GM19193 (cell line): ENCODE measurements around the gene FAM193B.

ENCODE experiments used
- POLR2A ChIP-seq: IDR thresholded peaks from 4 replicates; pipeline ENCODE4 v1.6.1; 2011; ENCODE audit not compliant: insufficient read depth, insufficient read length; ENCODE audit errors: extremely low read depth

FAM193B gene

DNA sequence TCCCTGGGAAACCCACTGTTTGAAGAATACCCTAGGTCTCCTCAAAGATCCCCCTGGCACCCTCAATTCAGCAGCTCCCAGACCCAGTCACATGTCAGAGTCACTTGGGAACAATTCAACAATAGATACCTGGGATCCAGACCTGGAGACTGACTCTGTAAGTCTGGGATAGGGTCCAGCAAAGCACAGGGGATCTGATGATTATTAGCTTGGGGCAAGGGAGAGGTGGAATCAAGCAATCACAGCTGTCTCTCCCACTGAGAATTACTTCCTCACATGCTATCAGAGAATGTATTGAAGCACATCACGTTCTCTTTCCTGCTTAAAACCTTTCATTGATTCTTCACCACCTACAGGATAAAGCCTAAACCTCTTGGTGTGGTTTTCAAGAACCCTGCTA is 5.9 kb downstream of the FAM193B start:
- TF ChIP-seq POLR2A: no peak

DNA sequence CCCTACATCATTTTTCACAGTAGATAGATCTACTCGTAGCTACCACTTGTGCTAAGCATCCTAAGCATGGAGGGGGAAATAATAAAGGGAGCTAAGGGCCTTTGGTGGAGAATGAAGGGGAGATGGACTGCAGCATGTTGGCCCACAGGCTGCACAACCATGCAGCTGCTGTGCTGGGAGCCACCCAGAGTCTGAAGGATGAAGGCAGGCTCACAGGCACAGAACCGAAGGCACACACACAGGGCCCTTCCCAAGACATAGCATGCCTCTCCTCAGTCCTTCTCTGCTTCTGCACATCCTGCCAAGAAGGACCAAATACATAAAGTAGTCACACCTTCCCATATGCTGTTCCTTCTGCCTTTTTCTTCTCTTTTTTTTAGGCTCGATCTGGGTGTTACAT is 6.6 kb downstream of the FAM193B start:
- no peak for TF ChIP-seq POLR2A

DNA sequence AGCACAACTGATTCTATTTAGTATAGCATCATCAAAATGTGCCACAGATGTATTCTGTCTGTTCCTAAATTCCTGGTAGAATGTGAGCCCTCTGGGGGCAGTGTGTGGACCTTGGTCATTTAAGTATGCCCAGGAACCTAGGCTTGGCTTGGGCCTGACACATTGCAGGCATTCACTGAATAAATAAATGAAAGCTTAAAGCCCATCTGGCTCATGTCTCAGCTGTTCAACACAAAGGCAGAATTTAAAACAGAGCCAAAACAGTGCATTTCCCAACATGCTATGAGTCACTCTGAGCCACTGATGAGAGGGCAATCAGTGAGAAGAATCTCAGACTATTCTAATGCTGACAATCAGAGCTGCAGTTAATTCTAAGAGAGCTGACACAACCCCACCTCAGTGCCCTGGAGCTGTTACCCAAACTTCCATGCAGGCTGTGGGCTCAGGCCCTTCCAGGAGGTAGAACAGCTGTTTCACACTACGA is 8.1 kb downstream of the FAM193B start:
- TF ChIP-seq POLR2A: no peak

DNA sequence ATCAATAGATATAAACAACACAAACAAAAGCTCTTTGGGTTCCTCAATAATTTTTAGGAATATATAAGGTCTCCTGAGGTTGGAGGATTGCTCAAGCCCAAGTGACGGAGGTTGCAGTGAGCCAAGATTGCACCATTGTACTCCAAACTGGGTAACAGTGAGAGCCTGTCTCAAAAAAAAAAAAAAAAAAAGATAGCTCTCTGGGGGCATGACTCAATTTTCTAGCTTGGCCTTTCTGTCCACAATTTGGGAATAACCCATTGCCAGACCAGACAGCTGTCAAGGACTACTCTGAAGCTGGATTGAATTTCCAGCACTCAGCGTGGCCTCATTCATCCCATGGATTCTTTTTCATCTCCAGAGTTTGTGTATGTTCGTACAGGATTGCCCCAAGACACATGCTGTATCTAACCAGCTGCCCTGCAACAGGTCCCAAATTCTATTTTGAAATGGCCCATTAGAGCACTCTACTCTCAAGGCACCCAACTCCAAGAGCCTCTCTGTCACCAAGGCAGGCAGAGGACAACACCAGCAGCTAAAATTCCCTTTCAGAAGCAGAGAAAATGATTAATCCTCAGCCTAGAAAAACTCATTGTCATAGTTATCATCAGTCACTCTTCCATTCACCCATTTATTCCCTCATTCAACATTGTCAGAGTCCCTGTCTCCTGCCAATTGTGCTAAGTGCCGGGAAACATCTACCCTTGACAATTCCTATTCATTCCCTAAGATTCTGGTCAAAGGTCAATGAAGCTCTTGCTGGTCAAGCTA is 8.7 kb downstream of the FAM193B start:
- no peak for TF ChIP-seq POLR2A

DNA sequence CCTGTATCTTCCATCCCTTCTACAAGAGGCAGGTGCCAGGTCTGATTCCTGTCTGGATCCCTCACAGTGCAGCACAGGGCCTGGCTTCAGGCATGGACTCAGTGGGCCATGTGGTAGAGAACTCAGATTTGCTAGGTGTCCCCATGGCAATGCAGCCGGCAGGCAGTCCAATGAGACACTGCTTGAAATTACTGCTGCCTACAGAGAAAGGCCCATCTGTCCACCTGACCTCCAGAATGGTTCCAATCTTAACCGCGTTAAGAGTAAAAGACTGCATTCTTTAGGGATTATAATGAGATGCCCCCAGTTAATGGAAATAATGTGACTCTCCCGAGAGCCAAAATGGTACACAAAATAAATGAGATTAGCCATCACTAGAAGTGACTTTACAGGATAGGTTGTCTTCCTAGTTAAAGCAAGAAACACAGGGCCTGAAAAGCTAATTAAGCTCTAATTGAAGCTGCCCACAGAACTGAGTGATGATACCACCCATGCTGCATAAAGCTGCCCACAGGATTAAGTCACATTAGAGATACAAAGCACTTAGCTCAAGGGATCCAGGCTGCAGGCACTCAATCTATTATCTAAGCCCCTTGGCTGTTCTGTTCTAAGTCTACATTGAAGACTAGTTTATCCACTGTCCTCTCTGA is 11.4 kb downstream of the FAM193B start:
- TF ChIP-seq POLR2A: no peak

DNA sequence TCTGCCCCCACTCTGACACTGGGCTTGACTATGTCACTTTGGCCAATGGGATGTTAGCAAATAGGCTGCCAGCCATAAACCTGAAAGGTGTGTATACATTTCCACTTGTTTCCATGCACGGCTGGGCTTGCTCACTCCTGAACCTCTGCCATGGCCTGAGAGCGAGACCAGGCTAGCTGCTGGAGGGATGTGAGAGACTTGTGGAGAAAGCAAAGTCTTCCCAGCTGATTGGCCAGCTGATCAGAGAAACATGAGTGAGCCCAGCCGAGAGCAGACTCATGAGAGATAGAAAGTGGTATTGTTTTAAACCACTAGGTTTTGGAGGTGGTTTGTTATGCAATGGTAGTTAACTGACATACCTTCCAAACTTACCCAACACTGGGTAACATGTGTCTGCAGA is 13.9 kb downstream of the FAM193B start:
- TF ChIP-seq POLR2A: no peak

DNA sequence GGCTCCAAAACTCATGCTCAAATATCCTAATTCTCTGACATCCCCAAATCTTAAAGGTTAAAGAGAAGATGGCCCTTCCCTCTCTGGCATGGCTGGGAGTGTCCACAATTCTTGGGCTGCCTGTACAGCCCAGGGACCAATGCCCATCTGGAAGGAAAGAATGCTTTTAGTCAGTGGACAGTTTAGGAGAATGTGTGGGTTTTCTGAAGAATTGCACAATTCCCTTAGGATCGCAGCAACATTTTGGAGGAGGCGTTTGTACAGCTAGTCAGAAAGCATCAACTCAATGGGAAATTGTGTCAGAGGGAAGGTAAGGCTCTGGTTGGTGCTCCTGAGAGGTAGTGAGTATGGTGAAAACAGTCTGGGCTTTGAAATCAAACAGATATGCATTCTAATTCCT is 15.0 kb downstream of the FAM193B start:
- TF ChIP-seq POLR2A: no peak

DNA sequence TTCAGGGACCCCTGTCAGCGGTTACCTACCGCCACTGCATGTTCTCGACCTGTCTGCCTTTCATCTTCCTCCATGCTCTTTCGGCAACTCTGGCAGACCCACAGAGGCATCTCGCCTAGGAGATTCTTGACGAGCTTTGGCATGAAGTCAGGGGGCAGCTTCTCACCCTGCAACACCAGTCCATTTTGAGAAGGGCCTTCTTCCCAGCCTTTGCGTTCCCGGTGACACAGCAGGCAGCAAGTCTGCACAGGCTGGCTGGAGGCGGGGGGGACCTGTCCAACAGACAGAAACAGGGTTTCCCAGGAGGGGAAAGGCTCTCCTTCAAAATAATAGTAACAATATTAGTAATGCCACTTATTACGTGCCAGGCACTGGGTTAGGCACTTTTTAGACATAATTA is 15.5 kb downstream of the FAM193B start:
- no peak for TF ChIP-seq POLR2A

DNA sequence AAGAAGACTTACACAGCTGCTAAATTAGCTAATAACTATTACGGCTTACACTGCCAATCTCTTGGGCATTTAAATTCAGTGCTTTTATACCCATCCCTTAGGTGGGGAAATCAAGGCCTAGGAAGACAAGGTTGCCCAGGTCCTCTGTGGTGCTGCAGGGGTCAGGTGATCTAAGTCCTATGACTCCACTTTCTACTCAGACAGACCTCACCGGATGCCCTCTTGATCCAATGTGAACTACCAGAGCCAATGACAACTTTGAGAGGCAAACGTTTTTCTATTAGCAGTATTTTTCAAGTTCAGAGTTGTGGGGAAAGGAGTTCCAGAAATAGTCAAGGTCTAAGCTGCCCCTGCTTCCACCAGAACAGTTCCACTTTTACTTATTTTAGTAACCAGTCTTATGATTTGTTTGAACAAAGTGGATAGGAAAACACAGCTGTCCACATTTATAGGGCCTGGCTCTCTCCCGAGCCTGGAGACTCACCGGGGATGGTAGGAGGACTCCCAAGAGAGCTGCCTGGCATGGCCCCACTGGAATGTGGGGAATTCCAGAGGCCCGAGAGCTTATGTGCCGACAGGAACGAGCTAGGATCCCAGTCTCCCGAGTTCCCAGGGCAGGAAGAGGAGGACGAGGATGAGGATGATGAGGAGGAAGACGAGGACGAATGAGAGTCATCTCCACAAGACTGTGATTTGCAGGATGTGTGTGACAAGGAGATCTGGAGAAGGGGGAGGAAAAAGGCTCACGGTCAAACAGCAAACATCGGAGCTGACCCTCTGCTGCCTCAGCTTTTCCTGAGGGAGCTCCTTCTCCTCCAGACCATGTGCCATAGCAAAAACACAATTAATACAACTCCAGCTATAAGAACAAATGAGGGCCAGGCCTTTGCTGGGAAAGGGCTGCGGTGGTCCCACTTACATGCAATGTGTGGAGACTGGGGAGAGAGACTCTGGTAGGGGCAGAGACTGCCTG is 16.7 kb downstream of the FAM193B start:
- TF ChIP-seq POLR2A: no peak

DNA sequence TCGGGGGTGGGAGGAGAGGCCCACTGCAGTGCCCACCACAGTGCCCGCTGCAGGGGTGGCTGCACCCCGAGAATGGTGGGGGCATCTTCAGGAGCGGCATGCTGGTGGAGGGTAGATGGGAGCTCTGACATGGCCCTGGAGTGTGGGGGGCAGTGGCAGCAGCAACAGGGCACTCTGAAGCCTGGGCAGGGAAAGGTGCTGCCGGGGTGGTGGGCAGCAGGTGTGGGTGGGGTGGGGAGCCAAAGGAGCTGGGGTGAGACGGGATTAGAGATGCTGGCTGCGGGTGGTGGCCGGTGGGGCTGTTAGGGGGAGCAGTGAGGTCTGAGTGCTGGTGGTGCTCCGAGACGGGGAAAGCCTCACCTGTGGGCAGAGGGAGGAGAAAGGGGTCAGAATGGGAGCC is 18.0 kb downstream of the FAM193B start:
- TF ChIP-seq POLR2A: no peak

DNA sequence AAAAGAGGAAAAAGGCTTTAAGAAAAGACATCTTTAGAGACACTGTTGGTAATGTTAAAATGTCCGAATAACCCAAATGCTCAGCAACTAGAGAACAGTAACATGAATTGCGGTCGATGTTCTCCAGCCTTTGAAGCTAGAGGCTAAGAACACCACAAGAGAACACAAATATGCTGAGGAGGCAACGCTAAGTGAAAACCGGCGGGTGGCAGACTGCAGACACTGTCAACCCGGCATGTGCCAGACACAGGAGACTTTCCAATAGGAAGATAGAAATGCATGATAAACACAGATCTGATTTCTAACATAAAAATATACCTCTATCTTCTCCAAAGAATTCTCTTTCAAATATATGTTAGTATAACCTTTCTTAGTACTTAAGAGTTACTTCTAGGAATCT is 19.2 kb downstream of the FAM193B start:
- TF ChIP-seq POLR2A: no peak

DNA sequence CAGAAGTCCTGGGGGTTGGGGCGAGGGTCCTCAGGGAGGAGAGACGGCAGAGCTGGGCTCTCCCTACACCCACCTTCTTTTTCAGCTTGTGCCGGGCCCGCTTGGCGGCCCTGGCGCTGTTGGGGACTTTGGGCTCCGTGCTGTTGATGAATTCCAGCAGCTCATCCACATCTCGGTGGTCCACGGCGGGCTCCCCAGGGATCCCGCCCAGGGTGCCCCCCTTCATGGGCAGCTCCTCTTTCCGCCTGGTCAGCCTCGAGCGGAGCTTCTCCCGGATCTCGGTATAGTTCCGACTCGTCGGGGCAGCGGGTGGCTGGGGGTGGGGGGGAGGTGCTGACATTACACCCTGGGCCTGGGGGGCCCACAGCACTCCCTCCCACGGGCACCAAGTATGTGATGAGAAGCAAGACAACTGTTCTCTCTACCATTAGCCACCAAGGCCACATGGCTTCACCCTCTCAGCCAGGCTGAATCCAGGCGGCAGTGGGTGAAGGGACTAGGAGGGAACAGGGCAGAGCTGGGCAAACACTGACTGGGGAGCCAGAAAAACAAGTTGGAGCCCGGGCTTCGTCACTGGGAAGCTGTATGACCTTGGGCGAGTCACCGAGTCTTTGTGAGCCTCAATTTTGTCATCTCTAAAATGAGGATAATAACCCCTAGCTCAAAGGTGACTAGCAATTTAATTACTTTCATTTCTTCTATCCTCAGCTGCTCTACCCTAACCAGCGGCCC is 23.0 kb downstream of the FAM193B start:
- TF ChIP-seq POLR2A: no peak

DNA sequence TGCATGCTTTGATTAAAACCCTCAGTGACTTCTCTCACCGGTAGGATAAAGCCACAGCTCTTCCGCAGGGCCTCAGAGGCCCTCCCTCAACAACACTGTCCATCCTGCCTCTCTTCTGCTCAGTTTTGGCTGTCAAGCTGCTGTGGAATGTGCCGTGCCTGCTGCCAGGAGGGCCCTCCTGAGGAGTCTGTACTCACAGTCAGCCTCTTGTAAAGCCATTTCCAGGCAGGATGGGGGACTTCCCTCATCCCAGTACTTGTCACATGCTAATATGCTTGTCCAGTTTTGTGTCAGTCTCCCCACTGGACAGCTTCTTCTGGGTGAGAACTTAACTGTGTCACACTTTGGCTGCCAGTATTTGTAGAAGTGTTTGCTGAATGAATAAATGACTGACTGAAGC is 23.7 kb downstream of the FAM193B start:
- TF ChIP-seq POLR2A: no peak
